ENCODE measurements around the gene EFCAB8.

DNA sequence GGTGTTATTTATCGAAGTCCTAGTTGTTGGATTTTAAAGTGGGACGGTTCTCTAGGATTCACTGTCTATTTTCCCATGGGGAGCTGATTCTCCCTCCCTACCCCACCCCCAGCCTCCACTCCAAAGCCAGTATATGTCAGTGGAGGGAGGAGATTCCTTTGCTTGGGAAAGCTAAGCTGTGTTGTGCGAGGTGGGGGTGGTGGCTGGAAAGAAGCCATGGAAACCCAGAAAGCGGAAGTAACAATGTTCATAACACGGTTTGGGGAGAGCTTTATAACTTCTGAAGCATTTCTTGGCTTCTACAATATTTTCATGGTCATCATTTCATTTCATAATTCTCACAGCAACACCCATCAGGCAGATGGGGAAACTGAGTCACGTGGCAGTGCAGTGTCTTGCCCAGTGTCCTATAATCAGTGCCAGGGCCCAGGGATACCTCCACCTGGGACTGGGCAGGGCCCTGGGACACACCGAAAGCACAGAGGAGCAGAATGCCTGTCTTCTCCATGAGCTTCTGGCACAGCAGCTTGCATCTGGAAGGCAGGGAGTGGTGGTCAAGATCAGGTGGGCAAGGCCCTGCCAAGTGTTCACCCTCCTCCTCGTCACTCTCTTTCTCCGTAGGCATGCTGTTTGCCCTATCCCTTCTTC, 141.0 kb downstream of the EFCAB8 start:
- TF ChIP-seq, protein P1, sequence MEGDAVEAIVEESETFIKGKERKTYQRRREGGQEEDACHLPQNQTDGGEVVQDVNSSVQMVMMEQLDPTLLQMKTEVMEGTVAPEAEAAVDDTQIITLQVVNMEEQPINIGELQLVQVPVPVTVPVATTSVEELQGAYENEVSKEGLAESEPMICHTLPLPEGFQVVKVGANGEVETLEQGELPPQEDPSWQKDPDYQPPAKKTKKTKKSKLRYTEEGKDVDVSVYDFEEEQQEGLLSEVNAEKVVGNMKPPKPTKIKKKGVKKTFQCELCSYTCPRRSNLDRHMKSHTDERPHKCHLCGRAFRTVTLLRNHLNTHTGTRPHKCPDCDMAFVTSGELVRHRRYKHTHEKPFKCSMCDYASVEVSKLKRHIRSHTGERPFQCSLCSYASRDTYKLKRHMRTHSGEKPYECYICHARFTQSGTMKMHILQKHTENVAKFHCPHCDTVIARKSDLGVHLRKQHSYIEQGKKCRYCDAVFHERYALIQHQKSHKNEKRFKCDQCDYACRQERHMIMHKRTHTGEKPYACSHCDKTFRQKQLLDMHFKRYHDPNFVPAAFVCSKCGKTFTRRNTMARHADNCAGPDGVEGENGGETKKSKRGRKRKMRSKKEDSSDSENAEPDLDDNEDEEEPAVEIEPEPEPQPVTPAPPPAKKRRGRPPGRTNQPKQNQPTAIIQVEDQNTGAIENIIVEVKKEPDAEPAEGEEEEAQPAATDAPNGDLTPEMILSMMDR (IDR thresholded peaks at IDR 0.05; ENCODE audit: insufficient read depth, low read depth, low read length): no peak
- TF ChIP-seq EZH2 (IDR thresholded peaks at IDR 0.05; ENCODE audit: insufficient read depth, low read length): no peak

All from astrocyte (in vitro differentiated cells and primary cell).